Measurements from ENCODE around the gene KRT23.

Gene KRT23

GRCh38 chr17:40873255-40873654, 64.2 kb downstream of the KRT23 start:
- in situ Hi-C loops (cut with MboI; ENCODE audit: low sequenced_read_pairs): no loop called here

All from hTERT RPE-1 (cell line).